ENCODE results near the gene BCAS3.

Gene BCAS3

GRCh38 chr17:60891149-60891548 lies 213.5 kb downstream of the BCAS3 start:
- H3K36me3 ChIP-seq (ENCODE audit: insufficient read depth, low read length) = no peaks in the 10 kb centered on the region
- no peaks in the 10 kb centered on the region for H3K4me1 ChIP-seq (ENCODE audit: insufficient read depth, low read length)
- H3K9me3 ChIP-seq (ENCODE audit: low read length) = no peaks in the 10 kb centered on the region

GRCh38 chr17:60893475-60893874 lies 215.8 kb downstream of the BCAS3 start:
- no peak overlapping the region for H3K27ac ChIP-seq (ENCODE audit: low read depth, low read length)
- no peaks in the 10 kb centered on the region for H3K36me3 ChIP-seq (ENCODE audit: insufficient read depth, low read length)
- no peaks in the 10 kb centered on the region for H3K9me3 ChIP-seq (ENCODE audit: low read length)
- no peaks in the 10 kb centered on the region for H3K4me1 ChIP-seq (ENCODE audit: insufficient read depth, low read length)
- H3K27me3 ChIP-seq (ENCODE audit: control insufficient read depth in 1 of 2, insufficient read depth in 2 of 2, low read length in 2 of 2) = no peaks in the 10 kb centered on the region
- no peak overlapping the region for H3K9ac ChIP-seq (ENCODE audit: low read length)
- H3K4me3 ChIP-seq (ENCODE audit: low read depth in 1 of 2, low read length in 2 of 2) = no peak overlapping the region

More at GRCh38 chr17:60891149-60891548, 213.5 kb downstream of the BCAS3 start:
- Histone ChIP-seq H3K9ac (ENCODE audit: low read length) (no peak overlapping the region), H3K4me3 (ENCODE audit: low read depth in 1 of 2, low read length in 2 of 2) (no peak overlapping the region), H3K27ac (ENCODE audit: low read depth, low read length) (no peak overlapping the region), H3K27me3 (ENCODE audit: control insufficient read depth in 1 of 2, insufficient read depth in 2 of 2, low read length in 2 of 2) (no peaks in the 10 kb centered on the region)

GRCh38 chr17:60896996-60897395 lies 219.3 kb downstream of the BCAS3 start:
- H3K9ac ChIP-seq (ENCODE audit: low read length) = no peak overlapping the region
- no peaks in the 10 kb centered on the region for H3K4me1 ChIP-seq (ENCODE audit: insufficient read depth, low read length)
- H3K36me3 ChIP-seq (ENCODE audit: insufficient read depth, low read length) = no peaks in the 10 kb centered on the region
- no peaks in the 10 kb centered on the region for H3K9me3 ChIP-seq (ENCODE audit: low read length)
- H3K4me3 ChIP-seq (ENCODE audit: low read depth in 1 of 2, low read length in 2 of 2) = no peak overlapping the region
- H3K27ac ChIP-seq (ENCODE audit: low read depth, low read length) = no peak overlapping the region
- no peaks in the 10 kb centered on the region for H3K27me3 ChIP-seq (ENCODE audit: control insufficient read depth in 1 of 2, insufficient read depth in 2 of 2, low read length in 2 of 2)

- H3K27me3 ChIP-seq (ENCODE audit: control insufficient read depth in 1 of 2, insufficient read depth in 2 of 2, low read length in 2 of 2) = no peaks in the 10 kb centered on the region
- H3K4me3 ChIP-seq (ENCODE audit: low read depth in 1 of 2, low read length in 2 of 2) = no peak overlapping the region
- no peak overlapping the region for H3K9ac ChIP-seq (ENCODE audit: low read length)
- no peaks in the 10 kb centered on the region for H3K4me1 ChIP-seq (ENCODE audit: insufficient read depth, low read length)
- H3K27ac ChIP-seq (ENCODE audit: low read depth, low read length) = no peak overlapping the region
- H3K36me3 ChIP-seq (ENCODE audit: insufficient read depth, low read length) = no peaks in the 10 kb centered on the region
- H3K9me3 ChIP-seq (ENCODE audit: low read length) = no peaks in the 10 kb centered on the region
These were observed 221.5 kb downstream of the BCAS3 start for GRCh38 chr17:60899115-60899514.

- no peak overlapping the region for H3K4me3 ChIP-seq (ENCODE audit: low read depth in 1 of 2, low read length in 2 of 2)
- no peaks in the 10 kb centered on the region for H3K36me3 ChIP-seq (ENCODE audit: insufficient read depth, low read length)
- H3K9ac ChIP-seq (ENCODE audit: low read length) = no peak overlapping the region
- H3K4me1 ChIP-seq (ENCODE audit: insufficient read depth, low read length) = no peaks in the 10 kb centered on the region
- no peaks in the 10 kb centered on the region for H3K9me3 ChIP-seq (ENCODE audit: low read length)
- no peak overlapping the region for H3K27ac ChIP-seq (ENCODE audit: low read depth, low read length)
- no peaks in the 10 kb centered on the region for H3K27me3 ChIP-seq (ENCODE audit: control insufficient read depth in 1 of 2, insufficient read depth in 2 of 2, low read length in 2 of 2)
These were observed 223.0 kb downstream of the BCAS3 start for GRCh38 chr17:60900688-60901087.

- no peak overlapping the region for H3K27ac ChIP-seq (ENCODE audit: low read depth, low read length)
- H3K4me1 ChIP-seq (ENCODE audit: insufficient read depth, low read length) = no peaks in the 10 kb centered on the region
- no peak overlapping the region for H3K9ac ChIP-seq (ENCODE audit: low read length)
- H3K36me3 ChIP-seq (ENCODE audit: insufficient read depth, low read length) = no peaks in the 10 kb centered on the region
- no peak overlapping the region for H3K4me3 ChIP-seq (ENCODE audit: low read depth in 1 of 2, low read length in 2 of 2)
- H3K27me3 ChIP-seq (ENCODE audit: control insufficient read depth in 1 of 2, insufficient read depth in 2 of 2, low read length in 2 of 2) = no peaks in the 10 kb centered on the region
- no peaks in the 10 kb centered on the region for H3K9me3 ChIP-seq (ENCODE audit: low read length)
These were observed 223.6 kb downstream of the BCAS3 start for GRCh38 chr17:60901242-60901641.

- Histone ChIP-seq H3K9ac (ENCODE audit: low read length) (no peak overlapping the region), H3K27me3 (ENCODE audit: control insufficient read depth in 1 of 2, insufficient read depth in 2 of 2, low read length in 2 of 2) (no peaks in the 10 kb centered on the region), H3K36me3 (ENCODE audit: insufficient read depth, low read length) (no peaks in the 10 kb centered on the region), H3K27ac (ENCODE audit: low read depth, low read length) (no peak overlapping the region), H3K9me3 (ENCODE audit: low read length) (no peaks in the 10 kb centered on the region), H3K4me3 (ENCODE audit: low read depth in 1 of 2, low read length in 2 of 2) (no peak overlapping the region), H3K4me1 (ENCODE audit: insufficient read depth, low read length) (no peaks in the 10 kb centered on the region)
These were observed 224.2 kb downstream of the BCAS3 start for GRCh38 chr17:60901806-60902205.

GRCh38 chr17:60902399-60902798 lies 224.7 kb downstream of the BCAS3 start:
- H3K9me3 ChIP-seq (ENCODE audit: low read length) = no peaks in the 10 kb centered on the region
- H3K4me3 ChIP-seq (ENCODE audit: low read depth in 1 of 2, low read length in 2 of 2) = no peak overlapping the region
- H3K27ac ChIP-seq (ENCODE audit: low read depth, low read length) = no peak overlapping the region

GRCh38 chr17:60904582-60904981 lies 226.9 kb downstream of the BCAS3 start:
- no peaks in the 10 kb centered on the region for H3K36me3 ChIP-seq (ENCODE audit: insufficient read depth, low read length)
- H3K9ac ChIP-seq (ENCODE audit: low read length) = no peak overlapping the region
- H3K27me3 ChIP-seq (ENCODE audit: control insufficient read depth in 1 of 2, insufficient read depth in 2 of 2, low read length in 2 of 2) = no peaks in the 10 kb centered on the region
- no peaks in the 10 kb centered on the region for H3K9me3 ChIP-seq (ENCODE audit: low read length)
- H3K4me1 ChIP-seq (ENCODE audit: insufficient read depth, low read length) = no peaks in the 10 kb centered on the region
- no peak overlapping the region for H3K4me3 ChIP-seq (ENCODE audit: low read depth in 1 of 2, low read length in 2 of 2)
- no peak overlapping the region for H3K27ac ChIP-seq (ENCODE audit: low read depth, low read length)

More at GRCh38 chr17:60902399-60902798, 224.7 kb downstream of the BCAS3 start:
- Histone ChIP-seq H3K9ac (ENCODE audit: low read length) (no peak overlapping the region), H3K4me1 (ENCODE audit: insufficient read depth, low read length) (no peaks in the 10 kb centered on the region), H3K36me3 (ENCODE audit: insufficient read depth, low read length) (no peaks in the 10 kb centered on the region), H3K27me3 (ENCODE audit: control insufficient read depth in 1 of 2, insufficient read depth in 2 of 2, low read length in 2 of 2) (no peaks in the 10 kb centered on the region)

- H3K4me1 ChIP-seq (ENCODE audit: insufficient read depth, low read length) = no peaks in the 10 kb centered on the region
- H3K36me3 ChIP-seq (ENCODE audit: insufficient read depth, low read length) = no peaks in the 10 kb centered on the region
- H3K4me3 ChIP-seq (ENCODE audit: low read depth in 1 of 2, low read length in 2 of 2) = no peak overlapping the region
- H3K9ac ChIP-seq (ENCODE audit: low read length) = no peak overlapping the region
- no peak overlapping the region for H3K27ac ChIP-seq (ENCODE audit: low read depth, low read length)
- no peaks in the 10 kb centered on the region for H3K27me3 ChIP-seq (ENCODE audit: control insufficient read depth in 1 of 2, insufficient read depth in 2 of 2, low read length in 2 of 2)
- no peaks in the 10 kb centered on the region for H3K9me3 ChIP-seq (ENCODE audit: low read length)
These were observed 228.1 kb downstream of the BCAS3 start for GRCh38 chr17:60905709-60906108.

- Histone ChIP-seq H3K4me1 (ENCODE audit: insufficient read depth, low read length) (no peaks in the 10 kb centered on the region), H3K27me3 (ENCODE audit: control insufficient read depth in 1 of 2, insufficient read depth in 2 of 2, low read length in 2 of 2) (no peaks in the 10 kb centered on the region)
These were observed 230.7 kb downstream of the BCAS3 start for GRCh38 chr17:60908324-60908723.

GRCh38 chr17:60909405-60909804 lies 231.8 kb downstream of the BCAS3 start:
- H3K36me3 ChIP-seq (ENCODE audit: insufficient read depth, low read length) = no peaks in the 10 kb centered on the region

More at GRCh38 chr17:60908324-60908723, 230.7 kb downstream of the BCAS3 start:
- no peak overlapping the region for H3K27ac ChIP-seq (ENCODE audit: low read depth, low read length)
- H3K9me3 ChIP-seq (ENCODE audit: low read length) = no peaks in the 10 kb centered on the region
- H3K9ac ChIP-seq (ENCODE audit: low read length) = no peak overlapping the region
- H3K4me3 ChIP-seq (ENCODE audit: low read depth in 1 of 2, low read length in 2 of 2) = no peak overlapping the region
- H3K36me3 ChIP-seq (ENCODE audit: insufficient read depth, low read length) = no peaks in the 10 kb centered on the region

More at GRCh38 chr17:60909405-60909804, 231.8 kb downstream of the BCAS3 start:
- Histone ChIP-seq H3K4me3 (ENCODE audit: low read depth in 1 of 2, low read length in 2 of 2) (no peak overlapping the region), H3K27ac (ENCODE audit: low read depth, low read length) (no peak overlapping the region), H3K9ac (ENCODE audit: low read length) (no peak overlapping the region), H3K4me1 (ENCODE audit: insufficient read depth, low read length) (no peaks in the 10 kb centered on the region), H3K9me3 (ENCODE audit: low read length) (no peaks in the 10 kb centered on the region), H3K27me3 (ENCODE audit: control insufficient read depth in 1 of 2, insufficient read depth in 2 of 2, low read length in 2 of 2) (no peaks in the 10 kb centered on the region)
